Measurements from ENCODE around the gene SLC17A3. TPM values are rescaled to one million over a fixed set of nuclear protein-coding genes. Genes with fewer than 3 reads are reported as not detected.

Gene SLC17A3
- total RNA-seq, 1 donor from 2014 or later: not detected

DNA sequence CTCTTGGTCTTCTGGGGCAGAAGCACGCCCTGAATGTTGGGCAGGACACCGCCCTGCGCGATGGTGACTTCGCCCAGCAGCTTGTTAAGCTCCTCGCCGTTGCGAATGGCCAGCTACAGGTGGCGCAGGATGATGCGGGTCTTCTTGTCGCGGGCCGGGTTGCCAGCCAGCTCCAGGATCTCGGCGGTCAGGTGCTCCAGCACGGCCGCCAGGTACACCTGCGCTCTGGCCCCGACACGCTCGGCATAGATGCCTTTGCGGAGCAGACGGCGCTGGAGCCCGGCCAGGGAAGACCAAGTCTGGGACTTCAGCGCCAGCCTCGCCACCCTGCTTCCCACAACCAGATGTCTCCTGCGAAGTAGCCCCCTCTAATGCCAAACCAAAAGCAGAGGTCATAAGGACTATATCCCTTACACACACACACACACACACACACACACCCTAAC is 8.0 kb upstream of the SLC17A3 start:
- Mint-ChIP-seq H3K27me3 (ENCODE audit: unreplicated experiment) (peaks cover 2% of the 10 kb centered on the region), H3K4me1 (ENCODE audit: low read depth, unreplicated experiment) (peaks cover 8% of the 10 kb centered on the region), H3K36me3 (ENCODE audit: unreplicated experiment) (no peaks in the 10 kb centered on the region), H3K9me3 (ENCODE audit: unreplicated experiment) (peaks cover 2% of the 10 kb centered on the region), H3K27ac (ENCODE audit: unreplicated experiment) (no peak overlapping the region), H3K4me3 (ENCODE audit: unreplicated experiment) (no peak overlapping the region)
- TF ChIP-seq, protein P1, sequence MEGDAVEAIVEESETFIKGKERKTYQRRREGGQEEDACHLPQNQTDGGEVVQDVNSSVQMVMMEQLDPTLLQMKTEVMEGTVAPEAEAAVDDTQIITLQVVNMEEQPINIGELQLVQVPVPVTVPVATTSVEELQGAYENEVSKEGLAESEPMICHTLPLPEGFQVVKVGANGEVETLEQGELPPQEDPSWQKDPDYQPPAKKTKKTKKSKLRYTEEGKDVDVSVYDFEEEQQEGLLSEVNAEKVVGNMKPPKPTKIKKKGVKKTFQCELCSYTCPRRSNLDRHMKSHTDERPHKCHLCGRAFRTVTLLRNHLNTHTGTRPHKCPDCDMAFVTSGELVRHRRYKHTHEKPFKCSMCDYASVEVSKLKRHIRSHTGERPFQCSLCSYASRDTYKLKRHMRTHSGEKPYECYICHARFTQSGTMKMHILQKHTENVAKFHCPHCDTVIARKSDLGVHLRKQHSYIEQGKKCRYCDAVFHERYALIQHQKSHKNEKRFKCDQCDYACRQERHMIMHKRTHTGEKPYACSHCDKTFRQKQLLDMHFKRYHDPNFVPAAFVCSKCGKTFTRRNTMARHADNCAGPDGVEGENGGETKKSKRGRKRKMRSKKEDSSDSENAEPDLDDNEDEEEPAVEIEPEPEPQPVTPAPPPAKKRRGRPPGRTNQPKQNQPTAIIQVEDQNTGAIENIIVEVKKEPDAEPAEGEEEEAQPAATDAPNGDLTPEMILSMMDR (IDR thresholded peaks at IDR 0.05; ENCODE audit: partially characterized antibody, unreplicated experiment): no peak
- DNase-seq: peak; percentile 13

DNA sequence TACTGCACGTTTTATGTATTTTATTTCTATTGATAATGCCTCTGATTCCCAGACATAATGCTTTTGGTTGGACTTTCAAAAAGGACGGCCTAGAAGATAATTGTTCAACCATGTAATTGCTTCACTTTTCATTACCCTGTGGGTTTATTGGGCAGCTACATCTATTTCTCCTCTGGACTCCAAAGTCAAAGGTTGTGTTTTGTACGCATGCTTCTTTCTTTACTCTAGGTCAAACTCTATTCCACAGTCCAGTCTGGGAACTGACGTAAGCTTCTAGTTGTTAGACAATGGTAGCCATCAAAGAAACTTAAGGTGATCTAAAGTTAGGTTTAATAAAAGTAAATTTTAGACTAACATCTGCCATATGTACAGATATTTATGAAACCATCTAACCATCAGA is 6.6 kb upstream of the SLC17A3 start:
- Mint-ChIP-seq H3K4me1 (ENCODE audit: low read depth, unreplicated experiment) (peaks cover 8% of the 10 kb centered on the region), H3K27me3 (ENCODE audit: unreplicated experiment) (peaks cover 2% of the 10 kb centered on the region), H3K36me3 (ENCODE audit: unreplicated experiment) (no peaks in the 10 kb centered on the region), H3K4me3 (ENCODE audit: unreplicated experiment) (no peak overlapping the region), H3K27ac (ENCODE audit: unreplicated experiment) (no peak overlapping the region), H3K9me3 (ENCODE audit: unreplicated experiment) (peaks cover 2% of the 10 kb centered on the region)
- DNase-seq: no peak
- TF ChIP-seq, protein P1 (IDR thresholded peaks at IDR 0.05; ENCODE audit: partially characterized antibody, unreplicated experiment): no peak

DNA sequence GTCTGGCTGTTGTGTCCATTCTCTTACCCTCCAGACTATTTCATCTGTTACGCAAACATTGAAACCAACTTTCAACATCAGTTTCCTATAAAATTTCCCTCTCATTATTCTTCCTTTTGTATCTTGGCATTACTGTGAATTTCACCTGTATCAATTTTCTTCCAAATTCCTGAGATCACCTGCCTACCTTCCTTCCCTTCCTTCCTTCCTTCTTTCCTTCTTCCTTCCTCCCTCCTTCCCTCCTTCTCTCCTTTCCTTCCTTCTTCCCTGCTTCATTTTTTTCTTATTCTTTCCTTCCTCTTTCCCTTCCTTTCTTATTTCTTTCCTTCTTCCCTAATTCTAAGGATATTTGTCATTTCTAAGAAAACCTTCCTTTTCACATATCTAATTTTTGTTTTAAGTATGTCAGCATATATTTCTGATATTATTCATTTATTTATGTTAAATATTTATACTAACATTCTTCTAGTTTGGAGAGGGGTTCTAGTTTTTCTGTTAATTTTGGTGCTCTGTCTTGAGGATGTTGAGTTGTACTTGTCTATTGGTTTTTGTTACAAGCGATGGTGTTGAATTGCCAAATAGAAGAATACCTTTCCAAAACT is 4.8 kb upstream of the SLC17A3 start:
- H3K27me3 Mint-ChIP-seq (ENCODE audit: unreplicated experiment): peaks cover 2% of the 10 kb centered on the region

DNA sequence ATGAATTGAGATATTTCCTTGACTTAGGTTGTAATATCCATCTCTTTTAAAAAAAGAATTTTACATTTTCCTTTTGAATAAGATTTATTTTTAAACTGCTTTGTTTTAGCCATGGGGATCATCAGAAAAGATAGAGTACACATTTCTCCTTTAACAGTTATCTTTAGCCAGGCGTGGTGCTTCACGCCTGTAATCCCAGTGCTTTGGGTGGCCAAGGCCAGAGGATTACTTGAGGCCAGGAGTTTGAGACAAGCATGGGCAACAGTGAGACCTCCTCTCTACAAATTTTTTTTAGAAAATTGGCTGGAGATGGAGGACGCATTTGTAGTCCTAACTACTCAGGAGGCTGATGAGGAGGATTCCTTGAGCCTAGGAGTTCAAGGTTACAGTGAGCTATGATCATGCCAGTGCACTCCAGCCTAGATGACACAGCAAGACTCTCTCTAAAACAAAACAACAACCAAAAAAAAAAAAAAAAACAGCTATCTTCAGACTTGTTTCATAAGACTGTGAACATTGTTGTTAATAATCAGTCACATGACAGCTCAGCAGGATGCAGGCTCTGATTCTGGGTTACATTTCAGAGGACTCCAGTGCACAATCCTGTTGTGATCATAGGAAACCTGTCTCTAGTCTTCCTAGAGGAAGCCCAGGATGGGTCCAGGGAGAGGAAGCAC is 2.0 kb upstream of the SLC17A3 start:
- DNase-seq: no peak
- peaks cover 2% of the 10 kb centered on the region for H3K27me3 Mint-ChIP-seq (ENCODE audit: unreplicated experiment)
- H3K36me3 Mint-ChIP-seq (ENCODE audit: unreplicated experiment): no peaks in the 10 kb centered on the region
- H3K27ac Mint-ChIP-seq (ENCODE audit: unreplicated experiment): no peak overlapping the region
- H3K4me1 Mint-ChIP-seq (ENCODE audit: low read depth, unreplicated experiment): no peaks in the 10 kb centered on the region
- H3K9me3 Mint-ChIP-seq (ENCODE audit: unreplicated experiment): no peaks in the 10 kb centered on the region
- TF ChIP-seq, protein P1 (IDR thresholded peaks at IDR 0.05; ENCODE audit: partially characterized antibody, unreplicated experiment): no peak
- H3K4me3 Mint-ChIP-seq (ENCODE audit: unreplicated experiment): no peak overlapping the region

More for the DNA sequence above, 4.8 kb upstream of the SLC17A3 start:
- no peak for DNase-seq
- no peaks in the 10 kb centered on the region for H3K36me3 Mint-ChIP-seq (ENCODE audit: unreplicated experiment)
- peaks cover 2% of the 10 kb centered on the region for H3K9me3 Mint-ChIP-seq (ENCODE audit: unreplicated experiment)
- no peak overlapping the region for H3K27ac Mint-ChIP-seq (ENCODE audit: unreplicated experiment)
- TF ChIP-seq, protein P1 (IDR thresholded peaks at IDR 0.05; ENCODE audit: partially characterized antibody, unreplicated experiment): no peak
- no peak overlapping the region for H3K4me3 Mint-ChIP-seq (ENCODE audit: unreplicated experiment)
- H3K4me1 Mint-ChIP-seq (ENCODE audit: low read depth, unreplicated experiment): peaks cover 1% of the 10 kb centered on the region

DNA sequence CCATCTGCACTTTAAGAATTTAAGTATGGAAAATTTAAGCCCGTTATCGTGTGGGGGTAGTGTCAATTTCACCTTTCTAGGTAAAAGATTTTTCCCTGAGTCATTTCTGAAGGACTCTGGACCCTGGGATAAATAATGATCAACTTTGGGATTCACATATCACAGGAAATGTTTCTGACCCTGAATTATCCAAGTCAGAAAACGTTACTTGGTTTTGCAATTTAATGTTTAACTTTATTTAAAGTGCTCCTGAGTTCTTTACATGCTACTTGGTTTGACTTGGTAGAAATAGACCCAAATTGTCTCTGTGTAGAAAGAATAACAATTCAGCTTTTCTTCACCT is 1.5 kb upstream of the SLC17A3 start:
- DNase-seq: no peak
- H3K27ac Mint-ChIP-seq (ENCODE audit: unreplicated experiment): no peak overlapping the region
- H3K4me1 Mint-ChIP-seq (ENCODE audit: low read depth, unreplicated experiment): no peaks in the 10 kb centered on the region
- no peak overlapping the region for H3K4me3 Mint-ChIP-seq (ENCODE audit: unreplicated experiment)
- H3K9me3 Mint-ChIP-seq (ENCODE audit: unreplicated experiment): no peaks in the 10 kb centered on the region
- no peaks in the 10 kb centered on the region for H3K36me3 Mint-ChIP-seq (ENCODE audit: unreplicated experiment)
- TF ChIP-seq, protein P1 (IDR thresholded peaks at IDR 0.05; ENCODE audit: partially characterized antibody, unreplicated experiment): no peak
- peaks cover 2% of the 10 kb centered on the region for H3K27me3 Mint-ChIP-seq (ENCODE audit: unreplicated experiment)

Data from glutamatergic neuron (in vitro differentiated cells).